GM23248 (cell line): ENCODE data around the gene TCF7L2. TPM values are rescaled to one million over a fixed set of nuclear protein-coding genes. Genes with fewer than 3 reads are reported as not detected.

ENCODE experiments used
- DNase-seq: peaks from one replicate; pipeline ENCODE4 v3.0.0-alpha.2; 2015
- H2AFZ ChIP-seq: fragments of 200-600 bp; sonication (generic); 2 replicates; pipeline ENCODE4 v1.6.1; 2016; ENCODE audit warnings: antibody characterized with exemption
- H3F3A ChIP-seq: fragments of 200-600 bp; sonication (generic); 2 replicates; pipeline ENCODE4 v1.6.1; 2016; ENCODE audit warnings: mild to moderate bottlenecking, antibody characterized with exemption, mixed run types; ENCODE audit not compliant: insufficient read depth
- H3K27ac ChIP-seq: fragments of 200-600 bp; sonication (generic); 2 replicates; pipeline ENCODE4 v1.5.1; 2016; ENCODE audit warnings: mild to moderate bottlenecking
- H3K27me3 ChIP-seq: fragments of 200-600 bp; sonication (generic); replicated peaks from 2 replicates; pipeline ENCODE4 v1.6.1; 2016; ENCODE audit warnings: mild to moderate bottlenecking; ENCODE audit not compliant: insufficient read depth
- H3K36me3 ChIP-seq: fragments of 200-600 bp; sonication (generic); 2 replicates; pipeline ENCODE4 v1.6.1; 2016; ENCODE audit warnings: low read depth, mild to moderate bottlenecking
- H3K4me1 ChIP-seq: fragments of 200-600 bp; sonication (generic); 2 replicates; pipeline ENCODE4 v1.6.1; 2016; ENCODE audit warnings: mild to moderate bottlenecking; ENCODE audit not compliant: insufficient read depth
- H3K4me2 ChIP-seq: fragments of 200-600 bp; sonication (generic); one replicate; pipeline ENCODE4 v1.6.1; 2016; ENCODE audit warnings: mild to moderate bottlenecking; ENCODE audit not compliant: unreplicated experiment
- H3K4me3 ChIP-seq: fragments of 200-600 bp; sonication (generic); 2 replicates; pipeline ENCODE4 v1.5.1; 2016; ENCODE audit warnings: mild to moderate bottlenecking
- H3K79me2 ChIP-seq: fragments of 200-600 bp; sonication (generic); 2 replicates; pipeline ENCODE4 v1.6.1; 2016; ENCODE audit warnings: mild to moderate bottlenecking; ENCODE audit not compliant: insufficient read depth
- H3K9ac ChIP-seq: fragments of 200-600 bp; sonication (generic); 2 replicates; pipeline ENCODE4 v1.6.1; 2016; ENCODE audit warnings: mild to moderate bottlenecking
- H3K9me2 ChIP-seq: fragments of 200-600 bp; sonication (generic); 2 replicates; pipeline ENCODE4 v1.6.1; 2016; ENCODE audit warnings: mixed run types, mild to moderate bottlenecking, moderate library complexity; ENCODE audit not compliant: insufficient read depth
- H3K9me3 ChIP-seq: fragments of 200-600 bp; sonication (generic); one replicate; pipeline ENCODE4 v1.6.1; 2017; ENCODE audit warnings: low read depth
- H4K20me1 ChIP-seq: fragments of 200-600 bp; sonication (generic); 2 replicates; pipeline ENCODE4 v1.6.0; 2016; ENCODE audit not compliant: insufficient read depth
- EZH2 ChIP-seq: fragments of 200-600 bp; sonication (generic); IDR thresholded peaks from 2 replicates; pipeline ENCODE4 v1.6.1; 2018; ENCODE audit warnings: antibody characterized with exemption, mild to moderate bottlenecking; ENCODE audit not compliant: insufficient read depth, poor library complexity, severe bottlenecking
- EZH2phosphoT487 ChIP-seq: fragments of 200-600 bp; sonication (generic); IDR thresholded peaks from 2 replicates; pipeline ENCODE4 v1.6.1; 2018; ENCODE audit warnings: antibody characterized with exemption, moderate library complexity, mild to moderate bottlenecking, low read depth; ENCODE audit not compliant: insufficient read depth
- WGBS, 2 experiments: methylation state at CpG; one replicate each; pipeline ENCODE4 v1.1.6; 2015 to 2017; ENCODE audit warnings: low lambda C conversion rate in 2 of 2, low coverage in 1 of 2; ENCODE audit errors: missing lambda C conversion rate in 2 of 2; 5-methylcytosine and 5-hydroxymethylcytosine counted together
- in situ Hi-C: fragments of 300-500 bp; cut with MboI; formaldehyde crosslinking; loops from 2 replicates; pipeline ENCODE4 v1.15.0; 2020
- polyA plus RNA-seq: library from polyadenylated mRNA; unstranded; fragments of >200 nt; fragmentation: Nextera tagmentation; extraction: Ambion mirVana; gene quantifications from 2 replicates; pipeline ENCODE4 v1.2.1, GENCODE V29; 2016
- total RNA-seq: library from RNA; depleted of rRNA; stranded (reverse); fragments of >200 nt; shearing (Covaris generic); gene quantifications from 2 replicates; pipeline ENCODE4 v1.2.3, GENCODE V29; 2014

The TCF7L2 gene
- total and polyA plus RNA-seq, 2 experiments from 2014 or later: 6.2 to 19.3 TPM

GRCh38 chr10:113144576-113144975, 194.5 kb downstream of the TCF7L2 start:
- no peak overlapping the region for H3K4me2 ChIP-seq
- no peak for DNase-seq
- no peaks in the 10 kb centered on the region for H3K27me3 ChIP-seq
- H3K79me2 ChIP-seq: peaks cover 47% of the 10 kb centered on the region
- H4K20me1 ChIP-seq: no peaks in the 10 kb centered on the region
- H3K36me3 ChIP-seq: peaks cover 67% of the 10 kb centered on the region
- H2AFZ ChIP-seq: no peak overlapping the region
- H3K9me3 ChIP-seq: no peaks in the 10 kb centered on the region
- no peak overlapping the region for H3K27ac ChIP-seq
- WGBS, 2 experiments: 88 to 95% methylated on average over 5 of the region's 5 CpGs
- H3K4me1 ChIP-seq: no peaks in the 10 kb centered on the region
- TF ChIP-seq EZH2: no peak
- no peak for TF ChIP-seq EZH2phosphoT487
- H3K9ac ChIP-seq: no peak overlapping the region
- no peak overlapping the region for H3K4me3 ChIP-seq
- in situ Hi-C loops: no loop called here
- H3K9me2 ChIP-seq: no peaks in the 10 kb centered on the region
- H3F3A ChIP-seq: no peaks in the 10 kb centered on the region

GRCh38 chr10:113148071-113148825, 198.2 kb downstream of the TCF7L2 start:
- Histone ChIP-seq H4K20me1 (no peaks in the 10 kb centered on the region), H3K4me3 (no peak overlapping the region), H3K27ac (no peak overlapping the region), H3K9me2 (no peaks in the 10 kb centered on the region), H3K4me2 (no peak overlapping the region), H3K4me1 (no peaks in the 10 kb centered on the region), H3K9ac (no peak overlapping the region), H3F3A (no peaks in the 10 kb centered on the region), H3K27me3 (no peaks in the 10 kb centered on the region), H3K9me3 (no peaks in the 10 kb centered on the region), H3K36me3 (peaks cover 77% of the 10 kb centered on the region), H2AFZ (no peak overlapping the region), H3K79me2 (peaks cover 15% of the 10 kb centered on the region; the same call in 1 of the 2 replicates)
- in situ Hi-C loops: no loop called here
- no peak for DNase-seq
- TF ChIP-seq EZH2 (no peak), EZH2phosphoT487 (no peak)
- WGBS, 2 experiments: 70 to 72% methylated on average over 11 of the region's 11 CpGs

- H3K27ac ChIP-seq: no peak overlapping the region
- H3K79me2 ChIP-seq: peaks cover 14% of the 10 kb centered on the region; the same call in 1 of the 2 replicates
- no peak overlapping the region for H2AFZ ChIP-seq
- H3K27me3 ChIP-seq: no peaks in the 10 kb centered on the region
- no peak overlapping the region for H3K4me3 ChIP-seq
- H3K36me3 ChIP-seq: peaks cover 78% of the 10 kb centered on the region
- in situ Hi-C loops: no loop called here
- H4K20me1 ChIP-seq: no peaks in the 10 kb centered on the region
- no peaks in the 10 kb centered on the region for H3K9me3 ChIP-seq
- H3K9ac ChIP-seq: no peak overlapping the region
- H3K9me2 ChIP-seq: no peaks in the 10 kb centered on the region
- H3K4me2 ChIP-seq: no peak overlapping the region
- no peak for TF ChIP-seq EZH2phosphoT487
- no peak for TF ChIP-seq EZH2
- no peaks in the 10 kb centered on the region for H3F3A ChIP-seq
- 51 to 58% methylated on average over 4 of the region's 4 CpGs for WGBS, 2 experiments
- no peak for DNase-seq
- no peaks in the 10 kb centered on the region for H3K4me1 ChIP-seq
Measured at GRCh38 chr10:113148901-113149300, 198.9 kb downstream of the TCF7L2 start.

GRCh38 chr10:113149626-113150025, 199.6 kb downstream of the TCF7L2 start:
- no peak overlapping the region for H2AFZ ChIP-seq
- no peak overlapping the region for H3K9ac ChIP-seq
- TF ChIP-seq EZH2phosphoT487 (no peak), EZH2 (no peak)
- H3K4me3 ChIP-seq: no peak overlapping the region
- H3K27ac ChIP-seq: no peak overlapping the region
- no peaks in the 10 kb centered on the region for H3K9me3 ChIP-seq
- no peaks in the 10 kb centered on the region for H3F3A ChIP-seq
- 99 to 100% methylated on average over 3 of the region's 3 CpGs for WGBS, 2 experiments
- H3K4me1 ChIP-seq: no peaks in the 10 kb centered on the region
- H3K9me2 ChIP-seq: no peaks in the 10 kb centered on the region
- H3K79me2 ChIP-seq: peaks cover 12% of the 10 kb centered on the region; the same call in 1 of the 2 replicates
- in situ Hi-C loops: no loop called here
- no peak for DNase-seq
- H4K20me1 ChIP-seq: no peaks in the 10 kb centered on the region
- peaks cover 77% of the 10 kb centered on the region for H3K36me3 ChIP-seq
- no peak overlapping the region for H3K4me2 ChIP-seq
- no peaks in the 10 kb centered on the region for H3K27me3 ChIP-seq
